TTC549 (cell line): ENCODE data around the gene BRWD1.

Experiments used
- FAIRE-seq: peaks from 2 replicates; lab custom pipeline; 2012; peaks lifted over from hg19 to GRCh38; lab: Jason Lieb, UNC

BRWD1 gene

GRCh38 chr21:39326607-39327307 lies 13.3 kb upstream of the BRWD1 start:
- no peak for FAIRE-seq

GRCh38 chr21:39325458-39325857 lies 12.0 kb upstream of the BRWD1 start:
- no peak for FAIRE-seq

- FAIRE-seq: no peak
Measured at GRCh38 chr21:39321424-39321823, 8.0 kb upstream of the BRWD1 start.

- no peak for FAIRE-seq
Measured at GRCh38 chr21:39319814-39320332, 6.4 kb upstream of the BRWD1 start.

DNA sequence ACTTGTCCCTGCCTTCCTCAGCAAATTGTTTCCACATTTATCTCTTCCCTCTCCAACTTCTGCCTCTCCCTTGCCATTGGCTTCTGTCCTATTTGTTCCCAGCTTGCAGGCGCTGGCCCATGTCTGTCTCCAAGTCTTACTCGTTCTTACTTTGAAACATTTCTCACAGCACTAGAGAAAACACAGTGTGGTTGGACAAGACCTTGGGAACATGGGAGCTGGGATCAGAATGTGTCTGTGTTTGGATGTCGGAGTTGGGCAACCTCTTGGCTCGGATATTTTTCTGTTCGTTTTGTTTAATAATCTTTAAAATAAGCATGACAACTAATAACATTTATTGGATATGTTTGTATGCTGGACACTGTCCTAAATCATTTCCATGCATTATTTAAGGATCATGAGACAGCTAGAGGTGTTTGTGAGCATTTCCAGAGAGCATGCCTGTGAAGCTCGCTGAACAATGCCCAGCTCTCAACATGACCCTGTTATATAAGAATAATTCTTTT lies 5.9 kb upstream of the BRWD1 start:
- FAIRE-seq: no peak

DNA sequence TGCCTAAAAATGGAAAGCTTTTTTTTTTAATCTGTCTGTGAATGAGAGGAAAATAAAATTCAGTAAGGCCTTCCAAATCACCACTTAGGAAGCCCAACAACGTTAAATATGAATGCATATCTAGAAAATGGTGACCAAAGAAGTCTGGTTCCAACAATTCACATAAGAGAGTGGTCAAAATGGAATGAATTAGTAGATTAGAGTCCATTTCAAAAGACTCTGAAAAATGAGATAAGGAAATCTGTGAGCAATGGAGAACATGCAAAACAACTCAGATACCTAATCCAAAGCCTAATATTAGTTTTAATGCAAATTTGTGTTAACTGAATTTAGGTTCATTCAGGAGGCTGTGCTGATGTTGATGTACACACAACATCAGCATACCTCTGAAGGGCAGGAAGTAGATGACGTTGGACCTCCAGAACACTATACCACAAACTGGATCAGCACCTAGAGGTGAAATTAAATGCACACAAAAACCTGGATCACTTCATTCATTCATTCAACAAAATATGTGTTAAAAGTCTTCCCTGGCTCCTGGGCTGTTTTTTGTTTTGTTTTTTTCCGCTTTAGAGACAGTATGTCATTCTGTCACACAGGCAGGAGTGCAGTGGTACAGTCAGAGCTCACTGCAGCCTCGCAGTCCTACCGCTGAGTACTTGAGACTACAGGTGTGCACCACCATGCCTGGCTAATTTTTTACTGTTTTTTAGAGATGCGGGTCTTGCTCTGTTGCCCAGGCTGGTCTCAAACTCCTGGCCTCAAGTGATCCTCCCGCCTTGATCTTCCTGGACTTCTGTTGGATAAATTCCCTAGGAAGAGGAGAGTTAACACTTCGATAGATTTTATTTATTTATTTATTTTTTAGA lies 4.9 kb upstream of the BRWD1 start:
- no peak for FAIRE-seq

GRCh38 chr21:39317134-39318090 lies 4.0 kb upstream of the BRWD1 start:
- FAIRE-seq: no peak

DNA sequence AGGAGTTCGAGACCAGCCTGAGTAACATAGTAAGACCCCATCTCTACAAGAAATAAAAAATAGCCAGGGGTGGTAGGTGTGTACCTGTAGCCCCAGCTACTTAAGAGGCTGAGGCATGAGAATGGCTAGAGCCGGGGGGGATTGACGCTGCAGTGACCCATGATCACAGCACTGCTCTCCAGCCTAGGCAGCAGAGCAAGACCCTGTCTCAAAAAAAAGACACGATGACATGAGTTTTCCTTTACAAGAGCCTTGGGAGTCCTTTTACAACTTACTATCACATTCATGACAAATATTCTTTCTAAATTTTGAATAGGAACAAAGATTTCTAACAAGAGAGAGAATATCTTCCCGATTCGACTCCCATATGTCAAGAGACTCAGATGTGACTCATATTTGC lies 3.3 kb upstream of the BRWD1 start:
- FAIRE-seq: no peak

DNA sequence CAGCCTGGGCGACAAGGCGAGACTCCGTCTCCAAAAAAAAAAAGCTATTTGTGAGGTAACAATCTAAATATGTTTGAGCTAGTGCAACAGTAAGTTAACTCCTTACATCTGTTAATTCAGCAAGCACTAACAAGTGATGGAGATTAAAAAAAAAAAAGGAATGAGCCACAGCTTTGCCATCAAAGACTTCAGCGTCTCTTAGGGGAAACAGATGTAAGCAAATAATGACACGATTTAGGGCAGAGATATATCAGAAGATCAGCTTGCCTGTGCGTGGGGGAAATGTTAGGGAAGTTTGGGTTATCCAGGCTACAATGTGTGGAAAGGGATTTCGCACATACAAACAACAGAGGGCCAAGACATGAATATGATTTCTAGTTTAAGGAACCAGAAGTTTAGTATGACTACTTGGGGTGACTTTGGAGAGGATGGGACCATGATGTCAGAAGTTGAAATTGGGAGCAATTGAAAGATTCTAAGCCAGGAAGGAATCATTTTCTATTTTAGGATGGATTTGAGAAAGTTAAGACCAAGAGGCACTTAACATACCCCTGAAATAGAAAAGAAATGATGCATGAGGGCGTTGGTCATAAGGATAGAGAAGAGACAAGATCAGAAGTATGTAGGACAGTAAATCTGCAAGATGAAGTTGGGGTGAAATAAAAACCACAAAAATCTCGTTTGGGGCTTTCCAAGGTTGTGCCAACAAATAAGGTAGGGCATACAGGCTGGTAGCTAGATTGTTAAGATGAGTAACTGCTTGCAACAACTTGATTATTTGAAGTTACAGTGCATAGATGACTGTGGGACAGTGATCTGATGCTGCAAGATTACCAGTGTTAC lies 2.4 kb upstream of the BRWD1 start:
- FAIRE-seq: no peak

DNA sequence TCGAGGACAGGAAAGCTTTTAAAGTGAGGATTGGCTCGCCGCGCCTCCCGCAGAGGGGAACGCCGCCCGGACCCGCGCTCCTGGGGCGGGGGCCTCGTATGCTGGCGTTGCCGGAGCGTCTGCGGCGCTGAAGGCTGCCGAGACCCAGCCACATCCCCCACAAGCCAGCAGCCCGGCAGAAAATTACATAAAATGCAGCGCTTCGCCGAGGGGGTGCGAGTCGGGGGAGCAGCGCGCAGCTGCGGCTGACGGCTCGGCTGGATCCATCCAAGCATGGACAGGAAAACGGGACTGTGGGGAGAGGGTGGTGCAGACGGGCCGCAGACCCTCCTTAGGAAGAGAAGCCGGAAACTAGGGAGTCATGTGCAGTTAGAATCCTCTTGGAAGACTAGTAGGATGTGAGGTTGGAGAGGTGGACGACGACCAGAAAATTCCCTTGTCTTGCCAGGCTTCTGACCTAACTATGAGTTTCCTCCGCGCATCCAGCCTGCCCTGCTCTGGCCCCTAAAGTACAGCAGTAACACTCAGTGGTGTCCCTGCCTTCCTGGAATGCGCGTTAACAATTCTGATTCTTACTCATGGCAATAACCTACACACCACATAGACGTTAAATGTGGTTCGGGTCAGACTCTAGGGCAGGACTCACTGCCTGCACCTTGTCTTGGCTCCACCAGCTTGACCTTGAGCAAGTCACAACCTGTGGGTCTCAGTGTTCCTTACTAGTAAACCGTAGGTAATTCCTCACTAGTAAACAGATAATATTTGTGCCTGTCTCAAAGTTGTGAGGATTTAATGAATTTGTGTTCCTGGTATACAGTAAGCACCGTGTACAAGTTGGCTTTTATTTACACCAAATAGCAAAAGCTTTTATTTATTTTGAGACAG lies 953 bp upstream of the BRWD1 start:
- FAIRE-seq: no peak

DNA sequence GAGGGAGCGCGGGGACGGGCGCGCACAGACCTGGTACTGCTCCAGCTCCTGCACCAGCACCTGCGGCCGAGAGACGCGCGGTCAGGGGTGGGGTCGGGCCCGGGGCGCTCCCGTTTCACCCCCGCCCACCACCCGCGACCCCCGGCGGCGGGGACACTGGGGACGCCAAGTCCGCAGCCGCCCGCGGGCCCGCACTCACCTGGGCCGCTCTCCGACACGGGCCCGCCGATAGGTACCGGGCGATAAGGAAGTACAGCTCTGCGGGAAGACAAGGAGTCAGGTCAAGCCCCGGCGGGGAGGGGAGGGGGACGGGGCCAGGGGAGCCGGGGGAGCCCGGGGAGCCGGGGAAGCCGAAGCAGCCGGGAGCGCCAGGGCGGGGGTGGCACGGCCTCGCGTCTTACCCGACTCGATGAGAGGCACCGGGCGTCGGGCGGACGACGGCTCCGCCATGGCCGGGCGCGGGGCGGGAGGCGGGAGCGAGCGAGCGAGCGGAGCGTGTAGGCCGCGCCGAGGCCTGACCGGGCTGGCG lies 326 bp downstream of the BRWD1 start:
- no peak for FAIRE-seq

DNA sequence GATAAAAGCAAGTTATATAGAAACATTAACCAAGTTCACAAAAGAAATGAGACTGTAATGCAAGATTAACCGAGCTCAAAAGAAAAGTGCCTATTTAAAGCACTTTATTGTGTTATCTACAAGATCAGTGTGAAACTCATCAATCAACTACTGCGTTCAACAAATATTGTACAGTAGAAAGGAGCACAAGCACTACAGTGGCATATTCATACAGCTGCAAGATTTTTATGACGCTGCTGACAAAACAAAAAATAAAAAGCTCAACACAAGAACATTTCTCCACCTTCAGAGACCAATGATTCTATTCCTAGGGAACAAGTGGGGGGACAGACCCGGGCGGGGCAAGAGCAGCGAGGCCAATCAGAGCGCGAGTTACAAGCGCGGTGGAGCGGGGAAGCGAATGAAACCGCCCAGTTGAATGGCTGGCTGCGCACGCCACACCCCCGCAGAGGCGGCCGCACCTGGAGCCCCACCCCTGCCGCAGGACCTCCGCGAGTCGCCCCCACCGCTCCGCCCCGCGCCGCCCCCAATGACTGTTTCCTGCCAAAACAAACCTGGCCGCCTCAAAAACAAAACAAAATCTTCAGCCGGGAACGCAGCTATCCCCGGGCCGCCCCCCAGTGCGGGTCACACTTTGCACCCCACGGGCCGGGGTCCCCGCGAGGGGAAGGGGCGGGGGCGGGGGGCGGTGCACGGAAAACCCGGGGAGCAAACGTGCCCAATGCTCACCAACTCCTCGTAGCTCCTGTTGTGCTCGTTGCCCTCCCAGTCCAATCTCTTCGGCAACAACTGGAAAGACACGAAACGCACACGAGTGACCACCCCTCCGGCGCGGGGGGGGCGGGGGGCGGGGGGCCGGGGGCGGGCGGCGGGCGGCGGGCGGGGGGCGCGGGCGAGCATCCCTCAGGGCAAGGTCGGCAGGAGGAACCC lies 1.1 kb downstream of the BRWD1 start:
- peak; percentile 26 for FAIRE-seq

DNA sequence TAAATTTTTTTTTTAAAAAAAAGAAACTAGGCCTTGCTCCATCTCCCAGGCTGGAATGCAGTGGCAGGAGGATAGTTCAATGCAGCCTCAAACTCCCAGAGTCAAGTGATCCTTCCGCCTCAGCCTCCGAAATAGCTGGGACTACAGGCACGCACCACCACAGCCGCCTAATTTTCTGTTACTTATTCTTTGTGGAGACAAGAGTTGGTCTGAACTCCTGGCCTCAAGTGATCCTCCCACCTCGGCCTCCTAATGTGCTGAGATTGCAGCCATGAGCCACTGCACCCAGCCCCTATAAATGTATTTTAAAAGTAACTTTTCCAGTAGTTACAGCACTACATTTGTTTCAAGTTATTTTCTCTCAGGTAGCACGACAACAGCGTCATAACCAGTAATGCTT lies 2.3 kb downstream of the BRWD1 start:
- FAIRE-seq: no peak

DNA sequence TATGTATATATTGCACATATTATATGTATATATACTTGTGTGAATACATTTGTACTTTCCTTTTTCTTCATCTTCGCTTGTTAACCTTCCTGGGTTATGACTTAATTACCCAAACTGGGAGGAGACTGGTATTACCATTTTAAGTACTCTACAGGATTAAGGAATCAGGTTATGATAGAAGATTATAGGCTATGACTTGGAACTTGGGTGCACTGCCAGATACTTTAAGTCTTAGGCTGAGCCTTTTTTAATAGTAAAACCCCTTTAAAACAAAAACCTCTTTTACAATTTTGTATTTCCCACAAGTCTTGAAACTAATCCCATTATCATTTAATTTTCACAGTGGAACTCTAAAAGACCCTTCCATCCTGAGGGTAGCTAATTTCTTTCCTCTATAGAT lies 6.0 kb downstream of the BRWD1 start:
- FAIRE-seq: no peak

- no peak for FAIRE-seq
Measured at GRCh38 chr21:39300587-39300986, 12.8 kb downstream of the BRWD1 start.

DNA sequence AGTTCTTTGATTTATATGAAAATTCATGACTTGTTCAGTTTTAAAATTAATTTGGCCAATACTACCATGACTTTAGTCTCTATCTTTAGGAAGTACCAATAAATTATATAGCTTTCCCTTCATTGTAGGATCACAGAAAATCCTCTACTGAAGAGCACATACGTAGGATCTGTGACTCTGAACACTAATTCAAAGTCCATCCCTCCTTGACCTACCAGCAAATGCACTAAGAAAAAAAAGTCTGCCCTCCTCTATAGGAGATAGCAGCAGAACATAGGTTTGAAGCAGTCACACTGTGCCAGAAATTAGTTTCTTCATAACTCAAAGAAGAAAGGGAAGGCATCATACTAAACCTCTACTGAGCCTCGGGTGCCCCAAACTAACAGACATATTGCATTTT lies 16.5 kb downstream of the BRWD1 start:
- FAIRE-seq: no peak

- FAIRE-seq: no peak
Measured at GRCh38 chr21:39288987-39289386, 24.4 kb downstream of the BRWD1 start.

- FAIRE-seq: no peak
Measured at GRCh38 chr21:39282911-39283310, 30.5 kb downstream of the BRWD1 start.

GRCh38 chr21:39281853-39282252 lies 31.6 kb downstream of the BRWD1 start:
- FAIRE-seq: no peak
